H1 (cell line): ENCODE data around the gene ARL6IP4. TPM values are rescaled to one million over a fixed set of nuclear protein-coding genes. Genes with fewer than 3 reads are reported as not detected.

Experiments
- CEBPB ChIP-seq: IDR thresholded peaks from 2 replicates; pipeline ENCODE4 v1.6.1; 2012; ENCODE audit warnings: low read depth, low read length
- CHD2 ChIP-seq: IDR thresholded peaks from 2 replicates; pipeline ENCODE4 v1.6.1; 2012; ENCODE audit warnings: low read length, improper control_type of control experiment
- CTBP2 ChIP-seq: IDR thresholded peaks from 2 replicates; pipeline ENCODE4 v1.7.0; 2011; ENCODE audit warnings: borderline replicate concordance, mild to moderate bottlenecking, moderate library complexity, mixed read lengths, low read length; ENCODE audit not compliant: insufficient read depth, insufficient read length
- EGR1 ChIP-seq: IDR thresholded peaks from 2 replicates; pipeline ENCODE4 v1.6.1; 2011; ENCODE audit warnings: low read depth, low read length, borderline replicate concordance
- FOSL1 ChIP-seq: IDR thresholded peaks from 2 replicates; pipeline ENCODE4 v1.6.1; 2011; ENCODE audit warnings: mild to moderate bottlenecking, low read depth, low read length, moderate library complexity; ENCODE audit not compliant: insufficient read depth
- HDAC6 ChIP-seq: IDR thresholded peaks from one replicate; pipeline ENCODE4 v1.7.1; 2012; ENCODE audit warnings: low read depth, mild to moderate bottlenecking, inconsistent platforms, low read length, moderate library complexity
- KDM5A ChIP-seq: fragments of 200-600 bp; IDR thresholded peaks from 2 replicates; pipeline ENCODE4 v1.7.1; 2012; ENCODE audit warnings: mild to moderate bottlenecking, low read length, inconsistent platforms, mixed read lengths
- MAFK ChIP-seq: IDR thresholded peaks from 2 replicates; pipeline ENCODE4 v1.6.1; 2012; ENCODE audit warnings: low read depth, mild to moderate bottlenecking, improper control_type of control experiment, low read length
- SAP30 ChIP-seq: fragments of 300-600 bp; sonication (generic); IDR thresholded peaks from 2 replicates; pipeline ENCODE4 v1.7.1; 2012; ENCODE audit warnings: low read length, moderate library complexity, mild to moderate bottlenecking, inconsistent platforms; ENCODE audit not compliant: insufficient read depth, insufficient replicate concordance
- SRF ChIP-seq: IDR thresholded peaks from 2 replicates; pipeline ENCODE4 v1.6.1; 2011; ENCODE audit warnings: mild to moderate bottlenecking, low read depth, low read length, moderate library complexity
- YY1 ChIP-seq: IDR thresholded peaks from 2 replicates; pipeline ENCODE4 v1.6.1; 2011; ENCODE audit warnings: low read depth, mild to moderate bottlenecking, low read length
- polyA plus RNA-seq, 7 experiments: library from polyadenylated mRNA; depleted of rRNA in 3 of 7; stranded (reverse) in 5 of 7; unstranded in 2 of 7; fragments of >200 nt in 5 of 7; fragments of 200-250 nt in 2 of 7; gene quantifications; 1 replicate in 5 of 7; 2 replicates in 1 of 7; 4 replicates in 1 of 7; pipeline versions ENCODE4 v1.2.1 to v1.2.3, GENCODE V29; 2011 to 2013; ENCODE audit warnings: missing spikeins in 2 of 7, mixed read lengths in 2 of 7
- total RNA-seq: library from RNA; stranded (reverse); fragmentation: NEBNext Ultra II Directional; extraction: Animal tissue kit (Norgen Biotek cat#: 25700); gene quantifications from 2 replicates; pipeline ENCODE4 v1.2.1, GENCODE V29; 2021

ARL6IP4 gene
- total and polyA plus RNA-seq, 2 of the 8 experiments (the other 6 are each of a cell fraction or from before 2014, with no cell fraction given) = 76.4 to 109 TPM

DNA sequence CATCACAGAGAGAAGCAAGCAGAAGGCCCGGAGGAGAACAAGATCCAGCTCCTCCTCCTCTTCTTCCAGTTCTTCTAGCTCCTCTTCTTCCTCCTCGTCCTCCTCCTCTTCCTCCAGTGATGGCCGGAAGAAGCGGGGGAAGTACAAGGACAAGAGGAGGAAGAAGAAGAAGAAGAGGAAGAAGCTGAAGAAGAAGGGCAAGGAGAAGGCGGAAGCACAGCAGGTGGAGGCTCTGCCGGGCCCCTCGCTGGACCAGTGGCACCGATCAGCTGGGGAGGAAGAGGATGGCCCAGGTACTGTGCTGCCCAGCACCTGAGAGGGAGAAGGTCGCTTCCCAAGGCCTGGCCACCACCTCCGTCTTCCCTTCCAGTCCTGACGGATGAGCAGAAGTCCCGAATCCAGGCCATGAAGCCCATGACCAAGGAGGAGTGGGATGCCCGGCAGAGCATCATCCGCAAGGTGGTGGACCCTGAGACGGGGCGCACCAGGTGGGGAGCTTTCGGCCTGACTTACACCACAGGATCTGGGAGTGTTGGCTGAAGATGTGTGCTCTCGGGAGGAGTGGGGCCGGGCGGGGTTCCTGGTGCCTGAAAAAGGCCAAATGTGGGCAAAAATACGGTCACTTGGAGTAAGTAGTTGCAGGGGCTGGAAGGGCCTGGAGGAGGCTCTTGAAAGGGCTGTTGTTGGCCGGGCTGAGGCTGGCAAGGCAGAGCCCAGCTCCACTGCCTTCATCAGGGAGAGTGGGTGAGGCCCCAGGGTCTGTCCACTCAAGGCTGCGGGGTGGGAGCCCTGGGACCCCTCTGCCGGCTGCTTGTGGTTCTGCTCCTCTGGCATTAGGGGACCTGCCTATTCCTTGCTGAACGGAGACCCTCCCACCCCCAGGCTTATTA is 1.4 kb downstream of the ARL6IP4 start (continued):
- TF ChIP-seq KDM5A (no peak), YY1 (no peak), MAFK (no peak), CHD2 (no peak), SAP30 (no peak), EGR1 (no peak), CTBP2 (no peak), CEBPB (no peak), FOSL1 (no peak), HDAC6 (no peak), SRF (no peak)
